ENCODE results near the gene FAF1. TPM values are rescaled to one million over a fixed set of nuclear protein-coding genes. Genes with fewer than 3 reads are reported as not detected.

Gene FAF1
- total and polyA plus RNA-seq, 9 of the 15 experiments (the other 6 are each of a cell fraction or from before 2014, with no cell fraction given), result 48.7 to 225 (median 118) TPM

DNA sequence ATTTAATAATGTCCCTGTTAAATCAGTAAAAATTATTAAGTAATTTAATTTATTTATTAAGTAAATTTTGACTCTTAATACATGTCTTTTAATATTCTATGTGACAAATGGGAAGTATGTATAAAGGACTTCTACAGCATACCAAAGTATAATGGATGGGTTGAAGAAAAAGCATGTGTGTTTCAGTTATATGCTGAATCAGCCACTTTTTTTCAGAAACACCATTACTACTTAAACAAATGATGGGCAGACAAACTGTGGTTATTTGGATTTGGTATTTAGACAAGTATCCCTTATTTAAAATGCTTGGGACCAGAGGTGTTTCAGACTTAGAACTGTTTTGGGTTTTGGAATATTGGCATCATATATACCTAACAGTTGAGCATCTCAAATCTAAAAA lies 360.5 kb downstream of the FAF1 start:
- H3K9ac ChIP-seq (ENCODE audit: insufficient read depth in 1 of 2, low read depth in 2 of 2, low read length in 2 of 2), result no peak overlapping the region
- no peak overlapping the region for H3K4me2 ChIP-seq (ENCODE audit: insufficient read depth, low read length)
- CTCF ChIA-PET (ENCODE audit: low intra/inter-chr PET ratio), result no interaction called here
- H3K9me3 ChIP-seq (replicated peaks; ENCODE audit: control insufficient read depth, insufficient read depth, low read depth, low read length), result no peaks in the 10 kb centered on the region
- no peak overlapping the region for H3K4me3 ChIP-seq
- in situ Hi-C loops (cut with MboI) (no loop called here), intact Hi-C loops (cut with micrococcal nuclease) (no loop called here)
- H3K4me1 ChIP-seq (replicated peaks in 1 of 2; ENCODE audit: control insufficient read depth in 2 of 2, insufficient read depth in 2 of 2, low read length in 2 of 2), result no peaks in the 10 kb centered on the region
- H3K27me3 ChIP-seq (ENCODE audit: control insufficient read depth in 2 of 2, insufficient read depth in 2 of 2, low read length in 2 of 2), result no peaks in the 10 kb centered on the region
- H4K20me1 ChIP-seq (replicated peaks; ENCODE audit: control insufficient read depth, insufficient read depth, low read length), result no peaks in the 10 kb centered on the region
- H3K9me1 ChIP-seq (ENCODE audit: control insufficient read depth, insufficient read depth, low read length), result no peaks in the 10 kb centered on the region
- H3K36me3 ChIP-seq (ENCODE audit: control insufficient read depth, insufficient read depth, low read length), result peaks cover 14% of the 10 kb centered on the region; the same call in 1 of the 3 replicates
- TF ChIP-seq, protein P1, sequence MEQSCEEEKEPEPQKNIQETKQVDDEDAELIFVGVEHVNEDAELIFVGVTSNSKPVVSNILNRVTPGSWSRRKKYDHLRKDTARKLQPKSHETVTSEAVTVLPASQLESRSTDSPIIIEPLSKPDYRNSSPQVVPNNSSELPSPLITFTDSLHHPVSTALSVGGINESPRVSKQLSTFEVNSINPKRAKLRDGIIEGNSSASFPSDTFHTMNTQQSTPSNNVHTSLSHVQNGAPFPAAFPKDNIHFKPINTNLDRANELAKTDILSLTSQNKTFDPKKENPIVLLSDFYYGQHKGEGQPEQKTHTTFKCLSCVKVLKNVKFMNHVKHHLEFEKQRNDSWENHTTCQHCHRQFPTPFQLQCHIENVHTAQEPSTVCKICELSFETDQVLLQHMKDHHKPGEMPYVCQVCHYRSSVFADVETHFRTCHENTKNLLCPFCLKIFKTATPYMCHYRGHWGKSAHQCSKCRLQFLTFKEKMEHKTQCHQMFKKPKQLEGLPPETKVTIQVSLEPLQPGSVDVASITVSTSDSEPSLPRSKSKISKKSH (CRISPR knock-in tag; IDR thresholded peaks at IDR 0.05), result no peak
- peak; percentile 84 for TF ChIP-seq MAFG (tag; conservative IDR thresholded peaks at IDR 0.05)
- TF ChIP-seq ZNF316 (IDR thresholded peaks at IDR 0.05), result peak; percentile 90
- TF ChIP-seq ZC3H11A (IDR thresholded peaks at IDR 0.05; ENCODE audit: low read depth, low read length), result no peak
- TF ChIP-seq MAFK (IDR thresholded peaks at IDR 0.05; ENCODE audit: low read length), result peak; percentile 68
- no peak for TF ChIP-seq ZNF224 (CRISPR knock-in tag; IDR thresholded peaks at IDR 0.05)
- no peak for TF ChIP-seq ZNF655 (CRISPR knock-in tag; IDR thresholded peaks at IDR 0.05)
- TF ChIP-seq ESRRA (IDR thresholded peaks at IDR 0.05; ENCODE audit: borderline replicate concordance, low read depth), result no peak
- TF ChIP-seq MAFF (IDR thresholded peaks at IDR 0.05; ENCODE audit: low read length), result peak; percentile 80
- TF ChIP-seq ELF2 (CRISPR knock-in tag; IDR thresholded peaks at IDR 0.05), result no peak
- TF ChIP-seq C11orf30 (IDR thresholded peaks at IDR 0.05; ENCODE audit: low read depth), result peak; percentile 83
- H2AFZ ChIP-seq (ENCODE audit: low read depth, low read length), result no peak overlapping the region
- BruUV-seq (replicated peaks), result no TSS peak
- FAIRE-seq (no peak), DNase-seq (ENCODE audit: extremely low read depth in 1 of 4, low spot score in 3 of 4) (no peak), ATAC-seq (no peak)
- H3K79me2 ChIP-seq (ENCODE audit: control insufficient read depth, insufficient read depth, low read length), result no peaks in the 10 kb centered on the region
- POLR2A ChIA-PET, result interaction anchor here (0.9 kb wide), 1 partner anchor 13 kb away, joined by 3 read pairs; no protein-coding TSS in a partner anchor
- H3K27ac ChIP-seq (ENCODE audit: extremely low read depth, low read depth, low read length), result no peak overlapping the region

Measured in K562 (cell line).